C4-2B (cell line): ENCODE results near the gene ZDHHC18.

ENCODE experiments used
- ZFX ChIP-seq: fragments of 450-650 bp; IDR thresholded peaks from 2 replicates; pipeline ENCODE4 v1.6.1; 2017
- TF ChIP-seq, protein P1 (sequence below): fragments of 450-650 bp; conservative IDR thresholded peaks from 2 replicates; pipeline ENCODE4 v1.5.1; 2017; ENCODE audit warnings: mild to moderate bottlenecking

DNA sequence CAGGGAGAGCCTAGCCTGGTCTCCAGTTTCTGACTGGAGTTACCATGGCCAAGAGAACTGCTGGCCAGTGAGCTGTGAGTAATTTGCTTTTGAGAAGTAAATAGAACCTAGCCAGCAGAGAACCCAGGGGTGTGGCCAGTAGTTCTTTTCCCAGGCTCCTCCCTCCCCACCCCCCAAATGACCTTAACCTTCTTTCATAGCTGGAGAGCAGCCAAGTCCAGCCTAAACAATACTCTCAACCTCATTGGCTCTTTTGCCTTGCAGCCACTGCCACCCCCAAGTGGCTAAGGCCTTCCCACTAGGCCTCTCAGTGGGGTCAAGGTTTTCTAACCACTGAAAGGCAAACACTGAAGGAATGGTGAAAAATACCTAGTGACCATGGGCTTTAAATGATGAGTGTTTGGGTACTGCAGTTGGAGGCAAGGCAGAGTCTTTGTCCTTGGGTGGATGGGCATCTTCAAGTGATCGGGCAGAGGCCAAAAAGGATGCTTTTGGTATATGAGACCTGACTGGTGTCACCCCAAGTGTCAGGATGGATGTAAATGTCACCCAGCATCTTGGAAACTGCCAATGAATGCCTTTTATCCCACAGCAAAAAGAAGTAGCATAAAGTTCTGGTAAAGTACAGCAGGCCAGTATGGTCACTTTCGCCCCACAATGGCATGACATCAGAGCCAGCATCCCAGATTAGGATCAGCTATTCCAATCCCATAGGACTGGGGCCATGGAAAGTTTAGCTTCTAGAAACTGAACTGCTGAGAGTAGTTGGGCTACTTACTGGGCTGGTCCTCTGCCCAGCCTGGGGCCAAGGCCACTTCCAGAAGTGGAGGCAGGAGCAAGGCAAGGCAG lies 42.2 kb upstream of the ZDHHC18 start:
- TF ChIP-seq, protein P1, sequence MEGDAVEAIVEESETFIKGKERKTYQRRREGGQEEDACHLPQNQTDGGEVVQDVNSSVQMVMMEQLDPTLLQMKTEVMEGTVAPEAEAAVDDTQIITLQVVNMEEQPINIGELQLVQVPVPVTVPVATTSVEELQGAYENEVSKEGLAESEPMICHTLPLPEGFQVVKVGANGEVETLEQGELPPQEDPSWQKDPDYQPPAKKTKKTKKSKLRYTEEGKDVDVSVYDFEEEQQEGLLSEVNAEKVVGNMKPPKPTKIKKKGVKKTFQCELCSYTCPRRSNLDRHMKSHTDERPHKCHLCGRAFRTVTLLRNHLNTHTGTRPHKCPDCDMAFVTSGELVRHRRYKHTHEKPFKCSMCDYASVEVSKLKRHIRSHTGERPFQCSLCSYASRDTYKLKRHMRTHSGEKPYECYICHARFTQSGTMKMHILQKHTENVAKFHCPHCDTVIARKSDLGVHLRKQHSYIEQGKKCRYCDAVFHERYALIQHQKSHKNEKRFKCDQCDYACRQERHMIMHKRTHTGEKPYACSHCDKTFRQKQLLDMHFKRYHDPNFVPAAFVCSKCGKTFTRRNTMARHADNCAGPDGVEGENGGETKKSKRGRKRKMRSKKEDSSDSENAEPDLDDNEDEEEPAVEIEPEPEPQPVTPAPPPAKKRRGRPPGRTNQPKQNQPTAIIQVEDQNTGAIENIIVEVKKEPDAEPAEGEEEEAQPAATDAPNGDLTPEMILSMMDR: no peak
- no peak for TF ChIP-seq ZFX
